H1 (cell line): ENCODE measurements around the gene TOMM5. TPM values are rescaled to one million over a fixed set of nuclear protein-coding genes. Genes with fewer than 3 reads are reported as not detected.

Experiments
- CTCF ChIA-PET: fragments of 300-600 bp; sonication (Branson Sonifier 250); formaldehyde crosslinking; loops from one replicate; lab custom pipeline; 2021; ENCODE audit not compliant: partially characterized antibody; lab: Charles Lee
- POLR2A ChIA-PET: fragments of 300-600 bp; sonication (Branson Sonifier 250); formaldehyde crosslinking; loops from one replicate; lab custom pipeline; 2021; ENCODE audit warnings: inconsistent platforms; ENCODE audit not compliant: partially characterized antibody; lab: Charles Lee
- DNase-seq, 2 experiments: peaks; one replicate each; pipeline versions ENCODE4 v3.0.0 to v3.0.0-alpha.2; 2010 to 2022; ENCODE audit warnings: low spot score in 2 of 2, low read depth in 1 of 2, mixed read lengths in 1 of 2
- FAIRE-seq: peaks from 2 replicates; lab custom pipeline; 2011; peaks lifted over from hg19 to GRCh38; lab: Jason Lieb, UNC
- H2AFZ ChIP-seq: 2 replicates; pipeline ENCODE4 v1.8.1; 2012; ENCODE audit warnings: low read length, inconsistent platforms
- H2AK5ac ChIP-seq: 2 replicates; pipeline ENCODE4 v1.6.1; 2013; ENCODE audit warnings: low read depth, low read length
- H2BK120ac ChIP-seq: replicated peaks from 2 replicates; pipeline ENCODE3; 2013; ENCODE audit warnings: low read depth, low read length, inconsistent platforms
- H2BK12ac ChIP-seq: 2 replicates; pipeline ENCODE4 v1.6.1; 2013; ENCODE audit warnings: low read depth, low read length
- H2BK15ac ChIP-seq: 2 replicates; pipeline ENCODE4 v1.6.1; 2013; ENCODE audit warnings: low read length
- H2BK20ac ChIP-seq: 2 replicates; pipeline ENCODE4 v1.6.1; 2013; ENCODE audit warnings: low read length
- H2BK5ac ChIP-seq: 2 replicates; pipeline ENCODE4 v1.6.1; 2013; ENCODE audit warnings: low read depth, low read length
- H3K14ac ChIP-seq: 2 replicates; pipeline ENCODE4 v1.6.1; 2013; ENCODE audit warnings: inconsistent platforms; ENCODE audit not compliant: insufficient read length
- H3K18ac ChIP-seq: 2 replicates; pipeline ENCODE4 v1.6.1; 2013; ENCODE audit warnings: low read length; ENCODE audit errors: extremely low read depth
- H3K23ac ChIP-seq: 2 replicates; pipeline ENCODE4 v1.6.1; 2013; ENCODE audit warnings: inconsistent platforms; ENCODE audit not compliant: insufficient read length
- H3K23me2 ChIP-seq: 2 replicates; pipeline ENCODE4 v1.6.1; 2013; ENCODE audit warnings: low read depth, low read length
- H3K27ac ChIP-seq: 2 replicates; pipeline ENCODE4 v1.6.1; 2011; ENCODE audit warnings: low read depth, low read length, inconsistent platforms
- H3K27me3 ChIP-seq, 4 experiments: replicated peaks in 1 of 4; 1 replicate in 1 of 4; 2 replicates in 3 of 4; pipeline versions ENCODE4 v1.6.1 to v1.8.1; 2011 to 2013; ENCODE audit warnings: low read length in 3 of 4, mild to moderate bottlenecking in 3 of 4, inconsistent platforms in 2 of 4, mixed read lengths in 2 of 4, moderate library complexity in 1 of 4; ENCODE audit not compliant: control insufficient read depth in 3 of 4, insufficient read depth in 3 of 4; ENCODE audit errors: extremely low read depth in 1 of 4
- H3K36me3 ChIP-seq, 4 experiments: 2 replicates each; pipeline versions ENCODE4 v1.6.1 to v1.8.1; 2011 to 2013; ENCODE audit warnings: mild to moderate bottlenecking in 4 of 4, low read length in 3 of 4, moderate library complexity in 2 of 4, control low read depth in 1 of 4, inconsistent platforms in 1 of 4; ENCODE audit not compliant: insufficient read depth in 4 of 4, control insufficient read depth in 2 of 4
- H3K4ac ChIP-seq: replicated peaks from 2 replicates; pipeline ENCODE3; 2013; ENCODE audit warnings: low read length, low read depth, mixed read lengths, inconsistent platforms; ENCODE audit not compliant: insufficient read length
- H3K4me1 ChIP-seq, 4 experiments: replicated peaks in 1 of 4; 1 replicate in 1 of 4; 2 replicates in 3 of 4; pipeline versions ENCODE4 v1.6.1 to v1.8.1; 2011 to 2013; ENCODE audit warnings: low read length in 3 of 4, inconsistent platforms in 2 of 4, mixed read lengths in 1 of 4; ENCODE audit not compliant: insufficient read depth in 4 of 4, control insufficient read depth in 3 of 4
- H3K4me2 ChIP-seq, 2 experiments: 2 replicates each; pipeline versions ENCODE4 v1.6.1 to v1.8.1; 2011 to 2013; ENCODE audit warnings: low read depth in 2 of 2, low read length in 2 of 2, control low read depth in 1 of 2, inconsistent platforms in 1 of 2, mild to moderate bottlenecking in 1 of 2; ENCODE audit not compliant: insufficient read depth in 1 of 2
- H3K4me3 ChIP-seq, 4 experiments: fragments of 200-600, 300-600 bp in 1 of 4; sonication (generic), shearing (Covaris generic), sonication (Bioruptor Twin) in 1 of 4; 2 replicates each; pipeline versions ENCODE4 v1.5.1 to v1.8.1; 2011 to 2016; ENCODE audit warnings: low read length in 4 of 4, low read depth in 3 of 4, control low read depth in 2 of 4, inconsistent platforms in 2 of 4, mild to moderate bottlenecking in 2 of 4, mixed read lengths in 1 of 4, moderate library complexity in 1 of 4; ENCODE audit not compliant: insufficient read depth in 2 of 4; ENCODE audit errors: extremely low read depth in 1 of 4
- H3K56ac ChIP-seq: replicated peaks from 2 replicates; pipeline ENCODE3; 2013; ENCODE audit warnings: low read depth, mild to moderate bottlenecking, mixed read lengths, low read length, inconsistent platforms; ENCODE audit not compliant: insufficient read length
- H3K79me1 ChIP-seq: 2 replicates; pipeline ENCODE4 v1.6.1; 2013; ENCODE audit warnings: low read depth, low read length, control low read depth
- H3K79me2 ChIP-seq, 2 experiments: 2 replicates each; pipeline versions ENCODE4 v1.6.1 to v1.8.1; 2012 to 2013; ENCODE audit warnings: low read length in 2 of 2, mild to moderate bottlenecking in 2 of 2, inconsistent platforms in 1 of 2; ENCODE audit not compliant: insufficient read depth in 2 of 2, control insufficient read depth in 1 of 2
- H3K9ac ChIP-seq, 4 experiments: replicated peaks in 1 of 4; 1 replicate in 1 of 4; 2 replicates in 3 of 4; pipeline versions ENCODE4 v1.6.1 to v1.8.1; 2011 to 2013; ENCODE audit warnings: low read depth in 3 of 4, low read length in 3 of 4, control low read depth in 2 of 4, mild to moderate bottlenecking in 2 of 4, moderate library complexity in 2 of 4, inconsistent platforms in 1 of 4; ENCODE audit errors: extremely low read depth in 1 of 4
- H3K9me3 ChIP-seq, 2 experiments: 2 replicates each; pipeline versions ENCODE4 v1.6.1 to v1.8.1; 2012 to 2013; ENCODE audit warnings: mild to moderate bottlenecking in 2 of 2, moderate library complexity in 2 of 2, control low read depth in 1 of 2, inconsistent platforms in 1 of 2, low read depth in 1 of 2, low read length in 1 of 2, mixed read lengths in 1 of 2; ENCODE audit not compliant: insufficient read depth in 2 of 2
- H4K20me1 ChIP-seq, 2 experiments: replicated peaks in 1 of 2; 2 replicates each; pipeline versions ENCODE3 to v1.8.1; 2011 to 2013; ENCODE audit warnings: inconsistent platforms in 2 of 2, low read length in 2 of 2, mild to moderate bottlenecking in 1 of 2; ENCODE audit not compliant: insufficient read depth in 2 of 2, control insufficient read depth in 1 of 2
- H4K5ac ChIP-seq: 2 replicates; pipeline ENCODE4 v1.6.1; 2013; ENCODE audit warnings: low read length, low read depth, mixed read lengths, inconsistent platforms; ENCODE audit not compliant: insufficient read length
- H4K8ac ChIP-seq: 2 replicates; pipeline ENCODE4 v1.8.0; 2013; ENCODE audit warnings: mild to moderate bottlenecking, moderate library complexity, low read length, inconsistent platforms; ENCODE audit not compliant: insufficient read depth; ENCODE audit errors: extremely low read depth
- H4K91ac ChIP-seq: replicated peaks from 2 replicates; pipeline ENCODE3; 2013; ENCODE audit warnings: low read length, mixed read lengths, inconsistent platforms; ENCODE audit not compliant: insufficient read length
- GABPA ChIP-seq: IDR thresholded peaks from 2 replicates; pipeline ENCODE4 v1.6.1; 2011; ENCODE audit warnings: mild to moderate bottlenecking, low read length, moderate library complexity, borderline replicate concordance; ENCODE audit not compliant: insufficient read depth
- KDM4A ChIP-seq: IDR thresholded peaks from one replicate; pipeline ENCODE4 v1.7.1; 2012; ENCODE audit warnings: low read depth, mild to moderate bottlenecking, moderate library complexity, low read length, inconsistent platforms; ENCODE audit not compliant: severe bottlenecking
- KDM5A ChIP-seq: fragments of 200-600 bp; IDR thresholded peaks from 2 replicates; pipeline ENCODE4 v1.7.1; 2012; ENCODE audit warnings: mild to moderate bottlenecking, low read length, inconsistent platforms, mixed read lengths
- WGBS, 2 experiments: shearing (Covaris generic) in 1 of 2; methylation state at CpG; one replicate each; pipeline versions ENCODE4 v1.1.6 to v1.1.7; 2013 to 2015; ENCODE audit warnings: low lambda C conversion rate in 2 of 2, mixed read lengths in 2 of 2, inconsistent platforms in 1 of 2, low coverage in 1 of 2, missing lambda C conversion rate in 1 of 2; ENCODE audit not compliant: insufficient replicate concordance in 2 of 2, insufficient coverage in 1 of 2, insufficient read length in 1 of 2; ENCODE audit errors: extremely low coverage in 1 of 2, missing lambda C conversion rate in 1 of 2; 5-methylcytosine and 5-hydroxymethylcytosine counted together
- polyA plus RNA-seq, 7 experiments: library from polyadenylated mRNA; depleted of rRNA in 3 of 7; stranded (reverse) in 5 of 7; unstranded in 2 of 7; fragments of >200 nt in 5 of 7; fragments of 200-250 nt in 2 of 7; gene quantifications; 1 replicate in 5 of 7; 2 replicates in 1 of 7; 4 replicates in 1 of 7; pipeline versions ENCODE4 v1.2.1 to v1.2.3, GENCODE V29; 2011 to 2013; ENCODE audit warnings: missing spikeins in 2 of 7, mixed read lengths in 2 of 7
- total RNA-seq: library from RNA; stranded (reverse); fragmentation: NEBNext Ultra II Directional; extraction: Animal tissue kit (Norgen Biotek cat#: 25700); gene quantifications from 2 replicates; pipeline ENCODE4 v1.2.1, GENCODE V29; 2021

The TOMM5 gene
- total and polyA plus RNA-seq, 2 of the 8 experiments (the other 6 are each of a cell fraction or from before 2014, with no cell fraction given) = 171 to 174 TPM

DNA sequence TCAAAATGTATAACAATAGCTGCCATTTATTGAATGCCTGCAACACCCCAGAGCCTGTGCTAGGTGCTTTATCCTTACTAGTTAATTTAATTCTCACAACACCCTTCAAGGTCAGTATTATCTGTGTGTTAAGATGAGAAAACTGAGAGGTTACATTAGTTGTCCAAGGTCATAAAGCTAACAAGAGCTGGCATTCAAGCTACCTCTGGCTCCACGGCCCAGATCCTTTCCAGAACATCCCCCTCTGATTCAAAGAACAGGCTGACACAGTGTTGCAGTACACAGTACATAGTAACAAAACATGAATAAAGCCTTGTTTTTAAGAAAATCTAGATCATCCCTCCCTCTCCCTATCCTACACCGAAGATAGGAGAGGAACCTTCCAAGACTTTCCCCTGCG lies 48.9 kb upstream of the TOMM5 start:
- DNase-seq (no peak), FAIRE-seq (no peak)
- no peak overlapping the region for H4K8ac ChIP-seq
- H4K20me1 ChIP-seq = no peaks in the 10 kb centered on the region
- no peak overlapping the region for H4K91ac ChIP-seq
- H2BK12ac ChIP-seq = no peak overlapping the region
- 97% methylated on average over 3 of the region's 3 CpGs; no CpG with 5 or more reads in 1 of the 2 experiments for WGBS, 2 experiments
- no peak overlapping the region for H3K9ac ChIP-seq
- POLR2A ChIA-PET = interaction anchor here (1.7 kb wide), 1 partner anchor 131 kb away, joined by 3 read pairs; no protein-coding TSS in a partner anchor
- CTCF ChIA-PET = interaction anchor here (0.6 to 1.3 kb wide), 4 partner anchors 13 to 27 kb away, joined by 3 read pairs; no protein-coding TSS in a partner anchor
- no peak overlapping the region for H2BK15ac ChIP-seq
- no peak overlapping the region for H3K23ac ChIP-seq
- H2AK5ac ChIP-seq = no peak overlapping the region
- H4K5ac ChIP-seq = no peak overlapping the region
- no peak overlapping the region for H3K27ac ChIP-seq
- no peaks in the 10 kb centered on the region for H3K9me3 ChIP-seq
- no peak overlapping the region for H3K14ac ChIP-seq
- H2BK20ac ChIP-seq = no peak overlapping the region
- H2BK120ac ChIP-seq = no peak overlapping the region
- no peaks in the 10 kb centered on the region for H3K36me3 ChIP-seq
- H3K56ac ChIP-seq = no peak overlapping the region
- no peaks in the 10 kb centered on the region for H3K23me2 ChIP-seq
- no peak overlapping the region for H2BK5ac ChIP-seq
- peaks cover 0 to 4% (median 0%) of the 10 kb centered on the region in 4 experiments; a peak in 1 of 7 replicates for H3K27me3 ChIP-seq
- H3K79me2 ChIP-seq = no peaks in the 10 kb centered on the region
- H2AFZ ChIP-seq = no peak overlapping the region
- H3K18ac ChIP-seq = no peak overlapping the region
- no peaks in the 10 kb centered on the region for H3K79me1 ChIP-seq
- no peak overlapping the region for H3K4ac ChIP-seq
- H3K4me3 ChIP-seq = no peak overlapping the region
- no peaks in the 10 kb centered on the region for H3K4me1 ChIP-seq
- no peak overlapping the region for H3K4me2 ChIP-seq
- TF ChIP-seq KDM4A (no peak), GABPA (no peak), KDM5A (no peak)
